ENCODE data around the gene SCYGR1. TPM values are rescaled to one million over a fixed set of nuclear protein-coding genes. Genes with fewer than 3 reads are reported as not detected.
"Not testable (repeated sequence)": the region's sequence is repeated elsewhere in the genome, so short reads cannot be mapped to it uniquely, and the experiment has no call there.

SCYGR1 gene
- total RNA-seq, 2 donors from 2014 or later, result not detected

DNA sequence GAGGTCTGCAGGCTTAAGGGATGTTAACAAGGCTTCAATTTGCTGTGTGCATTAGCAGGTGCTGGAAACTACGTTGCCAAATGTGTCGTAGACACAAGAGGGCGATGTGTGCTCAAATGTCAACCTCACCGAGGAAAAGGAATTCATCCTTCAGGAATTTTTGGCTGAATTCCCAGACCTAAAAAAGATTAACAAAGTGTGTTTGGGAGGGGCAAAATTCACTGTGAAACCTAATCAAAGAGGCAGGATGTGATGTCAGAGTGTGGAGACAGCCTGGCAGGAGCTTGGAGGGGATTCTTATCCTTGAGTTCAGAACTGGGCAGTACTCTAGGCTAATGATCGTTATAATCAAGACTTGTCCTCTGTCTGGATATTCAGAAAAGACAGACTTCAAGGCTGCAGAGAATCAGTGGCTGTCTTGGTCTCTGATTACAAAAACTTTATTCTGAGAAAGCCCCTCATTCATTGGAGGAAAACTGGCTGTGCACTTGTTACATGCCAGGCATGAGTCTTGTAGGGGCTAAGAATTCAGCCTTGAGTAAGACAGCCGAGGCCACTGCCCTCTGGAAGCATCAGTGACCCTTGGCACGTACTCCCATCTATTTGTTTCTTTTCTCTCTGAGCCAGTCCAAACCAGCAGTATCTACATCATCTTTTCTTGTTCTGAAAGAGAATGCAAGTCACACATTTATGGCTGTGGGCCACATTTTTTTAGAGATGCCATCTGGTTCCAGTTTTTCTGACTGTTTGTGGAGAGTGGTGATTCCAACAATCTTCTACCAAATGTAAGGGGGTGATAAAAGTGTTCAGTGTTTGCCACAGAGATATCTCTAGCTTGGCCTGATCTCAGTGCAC is 18.7 kb upstream of the SCYGR1 start:
- peak; percentile 84 for ATAC-seq
- intact Hi-C loops (cut with DNase I, micrococcal nuclease), result loop anchor here in 1 of 2 donors (10.0 kb wide), 1 partner anchor 358 kb away; no protein-coding TSS in a partner anchor
- peak; percentile 60 to 75 for DNase-seq

DNA sequence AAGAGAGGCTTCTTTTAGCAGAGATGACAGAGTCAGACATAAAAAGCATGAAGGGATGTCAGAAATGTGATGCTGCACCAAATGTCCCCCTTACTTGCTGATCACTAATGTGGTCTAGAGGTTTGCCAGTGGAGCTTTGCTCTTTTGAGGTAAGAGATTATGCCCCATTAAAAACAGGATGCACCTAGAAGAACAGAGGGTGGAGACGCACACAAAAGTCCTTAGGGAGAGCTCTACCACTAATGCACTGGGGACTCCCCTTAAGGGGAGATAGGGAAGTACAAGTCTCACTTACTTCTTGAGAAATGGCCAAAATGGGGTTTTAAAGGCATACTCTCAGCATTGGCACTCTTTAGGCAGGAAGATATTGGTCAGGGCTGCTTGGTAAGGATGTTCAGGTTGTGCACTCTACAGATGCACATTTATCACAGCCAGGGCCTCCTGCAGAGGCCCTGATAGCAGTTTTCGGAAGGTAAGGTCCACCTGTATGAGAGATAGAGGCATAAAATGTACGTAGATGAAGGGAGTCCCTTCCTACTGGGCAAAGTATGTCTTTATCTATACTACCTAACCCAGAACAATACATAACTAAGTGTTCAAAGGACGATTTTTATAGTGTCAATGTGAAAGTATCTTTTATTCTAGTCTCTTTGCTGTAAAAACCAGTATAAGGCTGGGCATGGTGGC is 17.0 kb upstream of the SCYGR1 start:
- DNase-seq, result no peak
- intact Hi-C loops (cut with DNase I, micrococcal nuclease), result loop anchor here in 1 of 2 donors (10.0 kb wide), 1 partner anchor 360 kb away; no protein-coding TSS in a partner anchor
- peak; percentile 55 for ATAC-seq

DNA sequence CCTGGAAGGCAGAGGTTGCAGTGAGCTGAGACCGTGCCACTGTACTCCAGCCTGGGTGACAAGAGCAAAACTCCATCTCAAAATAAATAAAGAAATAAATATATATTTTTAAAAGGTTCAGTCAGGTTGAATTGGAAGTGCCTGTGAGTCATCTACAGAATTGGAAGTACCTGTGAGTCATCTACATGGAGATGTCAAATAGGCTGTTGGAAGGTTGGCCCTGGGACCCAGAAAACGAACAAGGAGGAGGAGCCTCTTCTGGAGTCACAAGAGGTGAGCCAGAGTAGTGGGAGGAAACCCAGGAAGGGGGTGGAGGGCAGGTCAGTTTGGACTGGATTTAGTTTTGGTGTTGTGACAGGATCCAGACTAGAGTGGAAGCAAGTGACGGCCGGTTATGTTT is 15.2 kb upstream of the SCYGR1 start:
- intact Hi-C loops (cut with DNase I, micrococcal nuclease), result loop anchor here in 1 of 2 donors (10.0 kb wide), 1 partner anchor 362 kb away; no protein-coding TSS in a partner anchor
- no peak for DNase-seq
- no peak for ATAC-seq

DNA sequence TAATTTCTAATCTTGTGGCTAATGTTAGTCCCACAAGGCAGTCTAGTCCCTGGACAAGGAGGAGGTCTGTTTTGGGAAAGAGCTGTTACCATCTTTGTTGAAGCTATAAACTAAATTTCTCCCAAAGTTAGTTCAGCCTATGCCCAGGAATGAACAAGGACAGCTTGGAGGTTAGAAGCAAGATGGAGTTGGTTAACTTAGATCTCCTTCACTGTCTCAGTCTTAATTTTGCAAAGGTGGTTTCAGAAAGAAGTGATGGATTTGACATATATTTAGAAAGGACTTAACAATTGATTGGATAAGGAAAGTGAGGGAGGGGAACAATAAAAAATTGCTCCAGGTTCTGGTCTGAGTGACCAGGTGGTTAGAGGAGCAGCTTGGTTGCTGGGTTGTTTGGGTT is 14.6 kb upstream of the SCYGR1 start:
- no peak for DNase-seq
- no peak for ATAC-seq
- intact Hi-C loops (cut with DNase I, micrococcal nuclease), result loop anchor here in 1 of 2 donors (10.0 kb wide), 1 partner anchor 362 kb away; no protein-coding TSS in a partner anchor

DNA sequence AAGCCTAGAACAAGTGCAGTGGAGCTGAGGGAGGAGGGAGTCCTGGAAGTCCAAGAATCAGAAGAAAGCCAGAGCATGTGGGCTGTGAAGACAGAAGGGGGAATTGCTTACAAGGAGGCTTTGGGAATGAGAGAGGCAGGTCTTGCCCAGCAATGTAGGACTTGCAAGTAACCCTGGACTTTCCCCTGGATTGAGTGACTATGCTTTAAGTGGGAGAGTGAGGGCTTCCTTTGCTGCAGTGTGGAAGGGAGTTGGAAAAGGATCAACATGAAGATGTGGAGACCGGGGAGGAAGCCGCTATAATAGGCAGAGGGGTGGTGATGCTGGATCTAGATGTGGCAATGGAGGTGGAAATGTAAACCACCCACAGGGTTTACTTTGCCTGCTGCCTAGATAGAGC is 13.8 kb upstream of the SCYGR1 start:
- ATAC-seq (no peak), DNase-seq (no peak)
- intact Hi-C loops (cut with DNase I, micrococcal nuclease), result loop anchor here in 1 of 2 donors (10.0 kb wide), 1 partner anchor 363 kb away; no protein-coding TSS in a partner anchor

DNA sequence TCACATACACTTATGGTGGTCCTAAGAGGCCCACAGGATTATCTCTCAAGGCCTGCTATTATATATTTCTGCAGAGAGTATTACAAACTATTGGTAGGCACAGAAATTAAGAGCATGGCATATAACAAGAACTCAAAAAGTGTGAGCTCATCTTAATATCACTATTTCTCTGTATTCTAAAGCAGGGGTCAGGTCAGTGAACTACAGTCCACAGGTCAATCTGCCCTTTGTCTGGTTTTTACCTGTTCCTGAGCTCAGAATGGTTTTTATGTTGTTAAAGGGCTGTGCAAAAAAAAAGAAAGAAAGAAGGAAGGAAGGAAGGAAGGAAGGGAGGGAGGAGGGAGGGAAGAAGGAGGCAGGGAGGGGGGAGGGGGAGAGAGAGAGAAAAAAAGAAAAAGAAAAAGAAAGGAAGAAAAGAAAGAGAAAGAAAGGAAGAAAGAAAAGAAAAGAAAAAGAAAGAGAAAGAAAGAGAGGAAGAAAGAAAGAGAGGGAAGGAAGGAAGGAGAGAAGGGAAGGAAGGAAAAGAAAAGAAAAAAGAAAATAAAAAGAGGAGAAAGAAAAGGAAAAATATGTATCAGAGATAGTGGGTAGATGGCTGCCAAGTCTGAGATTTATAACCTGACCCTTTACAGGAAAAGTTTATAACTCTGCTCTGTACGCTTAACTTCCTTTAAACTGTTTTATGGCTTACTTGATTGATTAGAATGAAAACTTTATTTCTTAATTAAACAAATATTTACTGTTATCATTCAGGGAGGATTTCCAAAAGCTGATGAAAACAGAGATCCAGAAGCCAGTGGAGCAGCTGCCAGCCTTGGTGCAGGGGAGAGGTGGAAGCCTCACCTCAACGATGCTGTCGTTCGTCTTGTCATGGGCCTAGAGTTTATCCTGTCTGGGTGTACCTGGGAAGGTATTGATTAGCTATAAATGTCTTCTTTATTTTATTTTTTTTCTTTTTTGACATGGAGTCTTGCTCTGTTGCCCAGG is 11.2 kb upstream of the SCYGR1 start:
- peak; percentile 74 for ATAC-seq
- DNase-seq, result no peak
- intact Hi-C loops (cut with DNase I, micrococcal nuclease), result no loop called here

DNA sequence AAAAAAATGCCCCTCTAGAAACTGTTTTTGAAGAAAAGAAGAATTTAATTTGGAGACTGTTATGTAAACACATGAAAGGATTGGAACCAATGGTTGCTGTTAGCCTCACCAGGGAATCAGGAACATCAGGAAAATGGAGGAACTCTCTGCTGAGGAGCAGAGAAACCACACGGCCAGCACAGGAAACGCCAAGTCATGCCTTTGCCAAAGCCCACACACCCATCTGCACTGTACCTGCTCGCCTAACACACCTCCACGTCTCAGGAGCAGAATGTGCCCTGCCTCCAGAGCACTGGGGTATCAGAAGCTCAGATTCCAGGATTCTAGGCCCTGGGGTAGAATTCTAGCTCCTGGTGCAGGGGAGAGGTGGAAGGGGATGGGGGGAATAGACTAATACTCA is 9.8 kb upstream of the SCYGR1 start:
- intact Hi-C loops (cut with DNase I, micrococcal nuclease), result no loop called here
- ATAC-seq (no peak), DNase-seq (no peak)

DNA sequence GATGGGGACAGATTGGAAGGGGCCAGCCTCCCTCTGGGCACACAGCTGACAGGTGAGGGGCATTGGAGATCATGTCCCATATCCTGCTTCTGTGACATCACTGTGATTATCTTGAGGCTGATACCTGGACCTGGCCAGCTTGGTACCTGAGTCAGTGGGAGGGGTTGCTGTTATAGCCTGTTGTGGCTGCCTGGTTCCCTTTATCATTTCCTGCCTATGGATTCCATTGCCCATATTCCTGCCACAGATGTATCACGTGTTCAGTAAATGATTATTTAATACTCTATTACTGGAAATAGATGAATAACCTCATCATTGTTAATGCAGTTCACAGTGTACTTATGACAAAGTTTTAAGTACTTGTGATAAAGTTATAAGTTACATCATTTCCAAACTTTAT is 7.8 kb upstream of the SCYGR1 start:
- no peak for DNase-seq
- intact Hi-C loops (cut with DNase I, micrococcal nuclease), result no loop called here
- peak; percentile 43 for ATAC-seq

DNA sequence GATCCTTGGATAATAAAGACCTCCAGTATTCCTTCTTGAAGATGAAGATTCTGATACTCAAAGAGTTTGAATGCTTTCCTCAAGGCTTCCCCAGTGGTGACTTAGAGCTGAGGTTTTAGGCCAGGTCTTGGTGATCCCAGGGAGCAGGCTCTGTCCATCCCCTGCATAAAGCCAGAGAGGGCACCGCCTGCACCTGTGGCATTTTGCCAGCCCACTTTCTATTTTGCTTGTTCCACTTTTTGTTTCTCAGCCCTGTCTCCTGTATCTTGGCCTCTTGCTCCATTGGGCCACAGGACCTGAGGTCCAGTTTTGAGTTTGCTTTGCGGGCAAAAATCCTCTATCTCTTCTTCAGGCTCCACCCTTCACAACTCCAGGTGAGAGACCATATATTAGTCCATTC is 6.7 kb upstream of the SCYGR1 start:
- no peak for DNase-seq

DNA sequence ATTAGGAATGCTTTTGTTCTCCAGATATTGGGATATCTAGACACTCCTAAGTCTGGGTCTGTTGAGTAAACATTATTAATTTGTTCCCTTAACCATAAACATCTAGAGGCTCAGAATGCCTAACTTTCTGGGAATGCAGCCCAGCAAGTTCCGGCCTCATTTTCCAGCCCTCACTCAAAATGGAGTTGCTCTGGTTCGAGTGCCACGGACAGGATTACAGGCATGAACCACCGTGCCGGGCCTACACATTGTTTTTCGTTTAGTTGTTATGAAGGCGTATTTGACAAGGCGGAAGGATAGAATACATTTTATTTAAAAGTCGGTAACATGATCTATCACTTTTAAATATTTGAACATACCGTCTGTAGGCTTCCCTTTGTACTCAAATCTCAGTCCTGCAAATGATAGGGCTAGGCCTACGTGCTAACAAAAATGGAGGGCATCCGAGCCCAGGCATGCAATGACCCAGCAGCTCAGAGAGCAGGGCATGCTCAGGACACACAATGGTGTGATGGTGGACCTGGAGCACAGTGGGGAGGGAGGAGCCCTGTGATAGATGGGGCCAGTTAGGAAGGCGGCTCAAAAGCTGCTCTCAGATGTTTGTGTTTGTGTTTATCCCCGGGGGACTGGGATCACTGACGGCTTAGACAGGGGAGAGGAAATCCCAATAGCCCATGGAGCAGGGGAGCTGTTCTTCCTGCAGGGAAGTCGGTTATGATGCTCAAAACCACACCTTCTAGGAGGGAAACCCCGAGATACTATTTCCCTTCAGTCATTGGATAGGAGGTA is 2.9 kb upstream of the SCYGR1 start:
- ATAC-seq (no peak), DNase-seq (no peak)
- intact Hi-C loops (cut with DNase I, micrococcal nuclease), result no loop called here

More for the DNA sequence above, 6.7 kb upstream of the SCYGR1 start:
- no peak for ATAC-seq
- intact Hi-C loops (cut with DNase I, micrococcal nuclease), result no loop called here

DNA sequence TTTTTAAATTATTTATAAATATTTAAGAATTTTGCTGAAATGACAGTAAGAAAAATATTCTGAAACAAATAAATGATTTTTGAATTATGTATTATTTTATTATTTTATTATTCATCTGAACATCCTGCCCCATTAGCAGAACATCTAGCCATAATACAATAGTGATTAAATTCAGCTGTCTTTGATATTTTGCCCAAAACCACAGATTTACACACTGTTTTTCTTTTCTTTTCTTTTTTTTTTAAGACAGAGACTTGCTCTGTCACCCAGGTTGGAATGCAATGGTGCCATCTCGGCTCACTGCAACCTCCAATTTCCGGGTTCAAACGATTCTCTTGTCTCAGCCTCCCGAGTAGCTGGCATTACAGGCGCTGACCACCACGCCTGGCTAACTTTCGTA is 1.9 kb upstream of the SCYGR1 start:
- DNase-seq, result no peak
- intact Hi-C loops (cut with DNase I, micrococcal nuclease), result no loop called here
- no peak for ATAC-seq

DNA sequence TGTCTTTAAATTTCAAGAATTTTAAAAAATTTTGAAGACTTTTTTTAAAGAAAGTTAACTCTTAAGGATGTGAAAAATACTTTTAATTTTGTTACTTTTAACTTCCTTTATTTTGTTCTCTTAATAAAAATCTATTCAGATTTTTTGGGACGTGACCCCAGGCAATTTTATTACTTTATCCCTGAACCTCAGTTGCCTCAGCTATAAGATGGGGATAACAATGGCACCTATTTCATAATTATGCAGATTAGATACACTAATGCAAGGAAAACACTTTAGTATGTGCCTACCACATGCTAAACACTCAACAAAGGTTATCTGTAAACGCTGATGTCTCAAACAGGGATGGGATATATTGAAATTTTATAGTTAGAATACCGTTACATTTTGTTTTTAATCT is 1.5 kb upstream of the SCYGR1 start:
- intact Hi-C loops (cut with DNase I, micrococcal nuclease), result no loop called here
- DNase-seq (no peak), ATAC-seq (no peak)

DNA sequence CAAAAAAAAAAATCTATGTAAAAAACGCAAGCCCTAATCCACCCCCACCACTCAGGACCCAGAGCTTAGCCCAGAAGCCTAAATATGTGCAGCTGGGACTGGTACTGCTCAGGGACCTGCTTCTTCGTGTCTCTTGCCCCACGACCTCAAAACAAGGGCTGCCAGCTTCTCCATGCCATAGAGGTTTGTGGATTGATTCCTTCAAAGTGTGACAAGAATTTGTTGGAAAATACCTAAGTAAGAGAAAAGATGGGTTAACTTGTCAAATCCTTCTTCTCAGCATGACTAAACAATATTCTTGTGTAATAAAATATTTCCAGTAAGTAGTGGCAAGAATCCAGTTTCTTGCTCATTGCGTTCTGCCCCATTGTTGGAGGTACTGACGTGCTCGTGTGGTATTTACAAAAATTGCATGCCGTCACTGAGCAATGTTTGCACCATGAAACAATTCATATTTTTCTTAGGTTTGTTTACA is 825 bp upstream of the SCYGR1 start:
- intact Hi-C loops (cut with DNase I, micrococcal nuclease), result no loop called here
- DNase-seq (no peak), ATAC-seq (no peak)

DNA sequence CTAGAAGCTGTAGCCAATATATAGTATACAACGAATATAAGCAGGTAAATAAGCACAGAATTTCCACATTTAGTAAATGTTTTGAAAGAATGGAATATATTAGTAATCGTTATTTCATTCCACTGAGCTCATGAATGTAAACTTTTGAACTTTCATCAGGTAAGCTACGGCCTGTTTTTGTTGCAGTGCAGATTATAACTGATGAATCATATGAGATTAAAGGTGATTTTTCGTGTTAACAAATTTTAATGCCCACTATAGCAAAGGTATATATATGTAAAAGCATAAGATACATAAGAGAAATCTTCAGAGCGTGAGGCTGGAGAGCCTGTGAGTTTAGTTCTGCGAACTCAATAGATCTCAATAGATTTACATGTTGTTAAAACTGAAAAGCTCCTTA is 1.1 kb downstream of the SCYGR1 start:
- no peak for DNase-seq
- intact Hi-C loops (cut with DNase I, micrococcal nuclease), result no loop called here
- ATAC-seq, result no peak

DNA sequence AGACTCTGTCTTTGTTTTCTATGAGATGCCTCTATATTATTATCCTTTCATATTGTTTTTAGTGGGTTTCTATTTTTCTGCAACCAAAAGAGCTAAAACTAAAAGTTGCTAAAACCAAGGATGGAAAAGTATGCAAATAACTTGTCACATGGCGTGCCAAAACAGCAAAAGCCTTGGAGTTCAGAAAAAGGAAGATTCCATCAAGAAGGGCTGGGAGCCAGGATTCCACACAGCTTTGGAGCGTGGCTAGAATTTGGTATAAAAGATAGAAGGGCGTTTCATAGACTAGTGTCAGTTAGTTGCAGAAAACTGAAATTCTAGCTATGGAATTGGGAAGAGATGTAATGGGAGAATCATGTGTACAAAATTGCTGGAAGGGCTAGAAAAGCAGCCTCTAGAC is 4.1 kb downstream of the SCYGR1 start:
- ATAC-seq, result no peak
- intact Hi-C loops (cut with DNase I, micrococcal nuclease), result no loop called here

DNA sequence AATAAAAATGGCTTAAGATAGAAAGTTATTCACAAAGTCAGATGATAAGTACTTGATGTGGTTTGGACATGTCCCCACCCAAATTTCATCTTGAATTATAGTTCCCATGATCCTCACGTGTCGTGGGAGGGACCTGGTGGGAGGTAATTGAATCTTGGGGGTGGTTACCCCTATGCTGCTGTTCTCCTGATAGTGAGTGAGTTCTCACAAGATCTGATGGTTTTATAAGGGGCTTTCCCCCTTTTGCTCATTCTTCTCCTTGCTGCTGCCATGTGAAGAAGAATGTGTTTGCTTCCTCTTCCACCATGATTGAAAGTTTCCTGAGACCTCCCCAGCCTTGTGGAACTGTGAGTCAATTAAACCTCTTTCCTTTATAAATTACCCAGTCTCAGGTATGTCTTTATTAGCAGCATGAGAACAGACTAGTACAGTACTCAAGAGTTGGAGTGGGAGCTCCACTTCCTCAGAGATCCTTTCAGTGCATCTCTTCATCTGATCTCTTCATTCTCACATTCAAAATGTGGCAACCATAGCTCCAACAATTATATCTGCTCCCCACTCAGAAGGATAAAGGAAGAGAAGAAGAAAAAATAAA is 5.4 kb downstream of the SCYGR1 start:
- intact Hi-C loops (cut with DNase I, micrococcal nuclease); DNase-seq; ATAC-seq: not testable (repeated sequence)

More for the DNA sequence above, 4.1 kb downstream of the SCYGR1 start:
- no peak for DNase-seq

DNA sequence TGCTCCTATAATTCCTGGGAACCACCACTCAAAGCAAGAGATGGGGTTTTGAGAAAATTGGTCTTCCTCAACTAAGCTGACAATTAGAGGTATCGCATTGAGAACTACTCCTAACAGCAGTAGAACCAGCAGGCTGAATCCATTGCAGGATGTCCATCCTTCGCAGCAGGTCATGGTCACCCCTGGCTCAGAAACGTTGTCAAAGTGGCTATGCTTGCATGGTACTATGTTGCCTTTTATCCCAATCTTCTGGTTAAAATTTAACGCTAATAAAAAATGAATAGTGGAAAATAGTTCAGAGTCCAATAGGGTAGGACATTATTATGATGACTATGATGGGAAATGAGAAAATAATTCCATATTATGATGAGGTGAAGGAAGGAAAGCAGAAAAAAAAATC is 8.7 kb downstream of the SCYGR1 start, which contains the start of gene TM4SF20:
Gene TM4SF20, minus strand, starts transcription at position 212 of the 400 bp plus-strand sequence. Its CDS starts 38 bp downstream, at position 174.
- no peak for DNase-seq
- intact Hi-C loops (cut with DNase I, micrococcal nuclease), result no loop called here

More for the DNA sequence above, 8.7 kb downstream of the SCYGR1 start, which contains the start of gene TM4SF20:
- peak; percentile 74 for ATAC-seq

Measured in left colon (tissue), 2 donors.